DMS 273 treated with DMSO at 0.1 percent for 48 hours (cell line): ENCODE measurements around the gene ASAP2.

Experiments
- DNase-seq: peaks from one replicate; lab custom pipeline; 2025; lab: John Stamatoyannopoulos, UW

ASAP2 gene

GRCh38 chr2:9297807-9298206 is 91.2 kb downstream of the ASAP2 start:
- no peak for DNase-seq

GRCh38 chr2:9298583-9298982 is 92.0 kb downstream of the ASAP2 start:
- DNase-seq: no peak

- no peak for DNase-seq
Observed at GRCh38 chr2:9299161-9300100, 92.8 kb downstream of the ASAP2 start.

DNA sequence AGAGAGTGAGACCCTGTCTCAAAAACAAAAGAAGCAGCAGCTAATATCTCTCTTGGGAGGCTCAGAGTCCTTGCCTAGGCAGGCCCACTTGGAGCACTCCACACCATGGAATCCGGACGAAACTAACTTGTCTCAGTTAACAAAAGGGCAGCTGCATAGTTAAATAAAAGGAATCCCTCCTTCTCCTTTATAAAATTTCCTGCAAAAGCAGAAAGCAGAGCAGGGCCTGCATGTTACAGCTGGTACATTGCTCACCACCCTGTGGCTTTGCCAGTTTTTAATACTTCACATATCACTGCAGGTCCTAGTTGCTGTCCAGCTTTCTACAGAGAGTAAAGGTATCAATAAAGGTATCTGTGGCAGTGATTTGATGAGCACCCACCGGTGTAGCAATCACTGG is 93.6 kb downstream of the ASAP2 start:
- no peak for DNase-seq

DNA sequence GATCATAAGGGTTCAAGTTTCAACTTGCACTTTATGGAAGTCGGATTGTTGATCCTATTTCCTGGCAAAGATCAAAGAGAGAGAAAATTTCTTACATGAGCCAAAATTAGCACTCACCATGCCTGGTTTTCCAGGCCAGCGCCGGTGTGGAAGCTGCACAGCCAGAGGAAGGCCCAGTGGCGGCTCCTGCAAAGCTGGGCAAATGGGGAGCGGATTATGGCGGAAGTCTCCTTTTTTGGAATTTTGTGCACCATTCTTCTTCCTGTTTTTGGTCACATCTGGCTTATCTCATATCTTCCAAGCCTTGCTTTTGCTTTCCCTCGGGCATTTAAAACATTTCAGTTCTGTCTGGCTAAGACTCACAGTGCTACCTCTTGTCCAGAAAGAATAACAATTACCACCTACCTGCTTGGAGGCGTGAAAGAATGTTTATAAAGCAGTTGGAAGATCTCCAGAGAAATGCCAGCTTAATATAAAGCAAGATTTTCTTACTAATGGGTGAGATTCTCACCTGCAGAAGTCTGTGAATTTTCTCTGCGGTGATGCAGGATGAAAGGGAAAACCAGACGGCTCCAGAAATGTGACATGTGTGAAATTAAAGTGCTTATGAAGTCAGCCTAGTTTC is 94.3 kb downstream of the ASAP2 start:
- DNase-seq: no peak

DNA sequence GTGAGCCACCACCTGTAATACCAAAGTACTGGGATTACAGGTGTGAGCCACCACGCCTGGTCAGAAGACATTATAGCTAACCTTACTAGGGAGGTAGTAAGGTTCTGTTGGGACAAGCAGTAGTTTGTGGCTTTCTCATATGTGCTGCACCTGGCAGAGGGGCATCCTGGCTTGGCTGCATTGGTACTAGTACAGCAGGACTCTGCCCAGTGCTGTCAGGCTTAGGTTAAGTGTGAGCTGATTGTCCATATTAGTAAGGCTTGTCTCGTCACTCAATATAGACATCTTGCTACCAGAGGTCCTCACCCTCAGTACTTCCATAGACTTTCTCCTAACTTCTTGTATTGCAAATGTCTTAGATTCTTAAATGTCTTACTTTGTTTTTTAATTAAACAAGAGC is 96.1 kb downstream of the ASAP2 start:
- DNase-seq: no peak

- no peak for DNase-seq
Observed at GRCh38 chr2:9303528-9304225, 97.1 kb downstream of the ASAP2 start.

DNA sequence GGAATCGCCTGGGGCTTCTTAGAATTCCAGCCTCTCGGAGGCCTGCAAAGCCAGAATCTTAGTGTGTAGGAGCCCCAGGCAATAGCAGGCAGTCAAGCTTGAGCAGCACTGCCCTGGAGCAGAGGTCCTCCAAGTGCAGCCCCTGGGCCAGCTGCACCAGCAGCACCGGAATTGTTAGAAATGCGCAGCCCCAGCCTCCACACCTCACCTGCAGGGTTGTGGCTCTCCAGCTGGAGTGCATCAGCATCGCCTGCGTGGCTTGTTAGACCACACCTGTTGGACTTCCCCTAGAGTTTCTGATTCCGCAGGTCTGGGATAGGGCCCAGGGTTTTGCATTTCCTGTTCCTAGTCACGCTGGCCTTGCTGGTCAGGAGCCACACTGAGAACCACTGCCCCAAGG is 100.3 kb downstream of the ASAP2 start:
- no peak for DNase-seq

- no peak for DNase-seq
Observed at GRCh38 chr2:9307535-9307934, 100.9 kb downstream of the ASAP2 start.

DNA sequence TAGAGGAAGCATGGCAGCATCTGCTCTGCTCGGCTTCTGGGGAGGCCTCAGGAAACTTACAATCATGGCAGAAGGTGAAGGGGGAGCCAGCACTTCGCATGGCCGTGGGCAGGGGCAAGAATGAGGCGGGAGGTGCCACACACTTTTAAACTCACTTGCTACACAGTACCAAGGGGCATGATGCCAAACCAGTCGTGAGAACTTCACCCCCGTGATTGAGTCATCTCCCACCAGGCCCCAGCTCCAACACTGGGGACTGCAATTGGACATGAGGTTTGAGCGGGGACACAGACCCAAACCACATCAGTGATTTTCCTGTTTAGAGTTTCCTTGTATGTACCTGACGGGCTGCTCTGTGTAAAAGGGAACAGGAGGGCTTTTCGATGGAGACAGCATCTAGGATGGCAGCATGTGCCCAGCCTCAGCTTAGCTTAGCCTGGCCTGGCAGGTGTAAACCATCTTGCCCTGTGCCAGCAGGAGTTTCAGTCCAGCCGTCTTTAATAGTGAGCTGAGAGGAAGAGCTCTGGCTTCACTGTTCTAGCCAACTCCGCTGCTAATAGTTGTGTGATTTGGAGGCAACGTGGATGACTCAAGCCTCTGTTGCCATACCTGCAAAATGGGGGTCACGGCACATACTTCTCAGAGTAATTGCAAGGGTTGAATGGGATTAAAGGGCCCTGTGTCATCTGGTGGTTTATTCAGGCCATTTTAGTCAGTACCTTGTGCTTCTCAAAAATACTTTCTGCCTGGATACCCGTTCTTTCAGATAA is 101.8 kb downstream of the ASAP2 start:
- DNase-seq: no peak

DNA sequence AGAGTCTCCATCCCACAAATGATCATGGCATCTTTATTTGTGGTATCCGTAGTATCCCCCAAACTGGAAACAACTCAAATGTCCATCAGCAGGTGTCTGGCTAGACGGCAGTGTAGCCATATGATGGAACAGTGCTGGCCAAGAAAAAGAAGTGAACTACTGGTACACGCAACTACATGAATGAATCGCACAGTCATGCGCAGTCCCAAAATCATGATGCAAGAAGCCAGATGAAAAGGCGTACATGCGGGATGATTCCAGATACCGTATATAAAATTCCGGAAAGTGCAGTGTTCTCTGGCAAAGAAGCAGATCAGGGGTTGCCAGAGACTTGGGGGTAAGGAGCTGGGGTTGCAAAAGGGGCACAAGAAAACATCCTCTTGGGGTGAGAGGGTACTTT is 102.5 kb downstream of the ASAP2 start:
- no peak for DNase-seq

DNA sequence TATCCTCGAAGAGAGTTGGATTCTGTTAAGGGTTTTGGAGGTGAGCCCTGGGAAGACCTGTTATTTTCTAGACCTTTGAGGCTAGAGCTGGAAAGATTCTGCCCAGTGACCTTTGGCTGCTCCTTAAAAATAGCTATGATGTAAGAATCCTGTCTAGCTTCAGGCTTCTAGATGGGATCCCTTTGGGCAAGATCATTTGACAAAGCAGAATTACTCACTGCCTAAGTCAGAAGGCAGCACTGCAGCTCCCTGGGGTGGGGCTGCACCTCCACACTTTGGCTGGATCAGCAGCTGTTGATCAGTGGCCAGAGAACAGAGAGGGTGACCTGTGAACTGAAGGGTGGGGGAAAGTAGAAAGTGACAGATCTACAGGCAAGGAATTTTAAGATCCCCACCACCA is 103.8 kb downstream of the ASAP2 start:
- DNase-seq: no peak

GRCh38 chr2:9310798-9311197 is 104.2 kb downstream of the ASAP2 start:
- no peak for DNase-seq

GRCh38 chr2:9311488-9311887 is 104.9 kb downstream of the ASAP2 start:
- DNase-seq: no peak

DNA sequence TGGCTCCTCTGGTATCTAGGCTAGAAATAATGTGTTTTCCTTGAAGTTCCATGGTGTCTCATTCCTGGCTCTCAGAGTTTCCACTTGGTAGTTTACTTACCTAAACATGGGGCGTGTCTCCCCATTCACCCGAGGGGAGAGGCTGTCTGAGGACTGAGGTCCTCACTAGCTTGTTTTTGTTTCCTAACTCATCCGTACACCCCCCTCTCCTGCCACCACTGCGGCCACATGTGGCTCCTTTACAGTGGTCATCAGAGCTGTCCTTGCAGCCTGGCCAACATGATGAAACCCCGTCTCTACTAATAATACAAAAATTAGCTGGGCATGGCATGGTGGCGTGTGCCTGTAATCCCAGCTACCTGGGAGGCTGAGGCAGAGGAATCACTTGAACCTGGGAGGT is 106.0 kb downstream of the ASAP2 start:
- no peak for DNase-seq

DNA sequence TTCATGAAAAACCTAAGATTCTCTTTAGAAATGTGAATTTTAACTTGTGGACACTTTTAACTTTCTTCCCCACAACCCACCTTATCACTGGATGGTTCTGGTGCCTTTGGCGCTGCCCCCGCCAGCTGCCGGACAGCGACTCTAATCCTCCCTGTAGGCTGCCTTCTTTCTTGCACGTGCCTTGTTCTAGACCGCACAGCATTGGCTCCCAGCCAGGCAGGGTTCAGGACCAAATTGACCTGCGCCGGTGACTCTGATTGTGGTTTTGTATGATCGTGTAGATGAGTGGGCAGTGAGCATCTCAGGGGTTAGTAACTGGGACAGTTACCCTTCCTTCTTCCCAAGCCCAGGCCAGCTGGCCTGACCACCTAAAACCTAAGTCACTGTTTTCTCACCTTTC is 106.8 kb downstream of the ASAP2 start:
- no peak for DNase-seq

GRCh38 chr2:9315280-9315847 is 108.8 kb downstream of the ASAP2 start:
- DNase-seq: no peak

- DNase-seq: no peak
Observed at GRCh38 chr2:9317559-9317958, 110.9 kb downstream of the ASAP2 start.

GRCh38 chr2:9318461-9319337 is 112.1 kb downstream of the ASAP2 start:
- no peak for DNase-seq

DNA sequence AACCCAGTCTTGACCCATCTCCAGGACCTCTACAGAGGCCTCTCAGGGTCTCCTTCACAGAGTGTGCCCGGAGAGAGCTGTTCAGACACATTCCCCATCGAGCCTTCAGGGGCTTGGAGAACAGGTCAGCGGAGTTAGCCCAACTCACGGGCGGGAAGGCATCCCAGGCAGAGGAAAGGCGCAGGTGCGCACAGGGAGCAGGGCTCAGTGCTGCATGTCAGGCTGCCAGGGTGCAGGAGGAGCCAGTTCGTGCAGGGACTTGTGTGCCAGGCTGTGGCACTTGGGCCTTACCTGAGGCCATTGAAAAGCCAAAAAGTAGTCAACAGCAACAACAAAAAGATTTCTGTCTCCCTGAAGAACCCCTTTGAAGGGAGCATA is 112.7 kb downstream of the ASAP2 start:
- no peak for DNase-seq

DNA sequence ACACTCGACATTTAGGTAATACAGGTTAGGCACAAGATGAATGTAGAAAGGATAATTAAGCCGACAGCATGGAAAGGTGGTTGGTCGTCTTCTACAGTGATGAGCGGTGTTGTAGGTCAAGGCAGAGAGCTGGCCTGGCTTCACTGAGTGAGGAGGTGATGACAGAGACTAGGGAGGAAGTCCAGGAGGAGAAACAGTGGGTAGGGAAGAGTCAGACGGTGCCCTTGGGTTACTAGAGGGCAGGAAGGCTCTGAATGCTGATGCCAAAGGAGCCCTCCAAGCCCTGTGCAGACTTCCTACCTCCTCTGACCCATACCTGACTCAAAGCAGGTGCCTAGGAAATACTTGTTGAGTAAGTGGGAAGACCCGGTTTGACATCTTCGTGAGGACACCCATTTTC is 116.0 kb downstream of the ASAP2 start:
- DNase-seq: no peak
